RPMI7951 (cell line): ENCODE data around the gene ANKS1B. TPM values are rescaled to one million over a fixed set of nuclear protein-coding genes. Genes with fewer than 3 reads are reported as not detected.

ENCODE experiments used
- DNase-seq: peaks from one replicate; pipeline ENCODE4 v3.0.0-alpha.2; 2012; ENCODE audit warnings: low read depth
- total RNA-seq: library from RNA; depleted of rRNA; stranded (reverse); fragments of >200 nt; shearing (Covaris generic); gene quantifications from 2 replicates; pipeline ENCODE4 v1.2.3, GENCODE V29; 2014

The ANKS1B gene
- total RNA-seq, 1 experiment from 2014 or later, result not detected

DNA sequence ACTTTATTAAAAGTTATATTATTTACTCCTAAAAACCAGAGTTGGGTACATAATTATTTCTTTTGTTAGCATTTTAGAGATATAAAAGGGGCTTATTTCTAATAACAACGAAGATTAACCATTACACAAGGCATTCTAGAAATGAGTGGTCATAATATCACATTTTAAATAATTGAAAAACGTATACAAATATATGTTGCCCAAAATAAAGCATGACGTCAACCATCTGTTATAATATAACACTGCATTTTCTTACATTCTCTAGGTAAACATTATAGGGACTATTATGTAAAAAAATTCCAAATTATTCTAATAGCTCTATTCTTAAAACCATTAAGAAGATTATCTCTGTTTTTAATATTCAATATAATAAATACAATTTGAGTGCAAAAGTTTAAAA lies 792.2 kb downstream of the ANKS1B start:
- DNase-seq, result no peak

DNA sequence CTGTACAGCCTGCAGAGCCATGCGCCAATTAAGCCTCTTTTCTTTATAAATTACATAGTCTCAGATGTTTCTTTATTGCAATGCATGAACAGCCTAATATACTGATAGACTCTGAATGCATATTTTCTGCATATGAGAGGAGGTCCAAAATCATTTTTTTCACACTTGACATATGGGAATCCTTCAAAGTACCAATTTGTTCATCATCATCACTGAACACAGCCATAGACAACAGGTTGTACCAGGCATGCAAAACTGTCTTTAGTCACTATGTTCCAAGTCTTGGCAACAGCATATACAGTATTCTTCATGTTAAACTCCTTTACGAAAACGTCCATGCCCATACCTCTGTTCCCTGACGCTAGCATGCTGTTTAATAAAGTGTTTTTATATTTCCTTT lies 807.9 kb downstream of the ANKS1B start:
- no peak for DNase-seq

DNA sequence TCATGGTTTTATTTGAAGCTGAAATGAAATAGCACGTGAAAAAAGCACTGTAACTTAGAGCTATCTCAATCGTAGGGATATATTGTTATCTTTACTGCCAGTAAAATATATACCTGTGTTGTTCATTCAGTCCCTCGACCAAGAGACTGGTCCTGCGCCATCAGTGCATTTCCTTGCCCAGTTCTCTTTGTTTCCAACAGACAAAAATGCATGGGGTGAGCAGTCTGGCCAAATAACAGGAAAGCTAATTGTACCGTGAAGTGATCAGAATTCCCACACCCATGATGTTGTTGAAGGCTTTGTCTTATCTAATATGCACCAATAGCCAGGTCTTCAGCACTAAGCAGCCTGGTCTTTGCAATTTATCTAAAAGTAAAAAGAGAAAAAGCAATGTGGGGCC lies 814.3 kb downstream of the ANKS1B start:
- DNase-seq, result no peak

DNA sequence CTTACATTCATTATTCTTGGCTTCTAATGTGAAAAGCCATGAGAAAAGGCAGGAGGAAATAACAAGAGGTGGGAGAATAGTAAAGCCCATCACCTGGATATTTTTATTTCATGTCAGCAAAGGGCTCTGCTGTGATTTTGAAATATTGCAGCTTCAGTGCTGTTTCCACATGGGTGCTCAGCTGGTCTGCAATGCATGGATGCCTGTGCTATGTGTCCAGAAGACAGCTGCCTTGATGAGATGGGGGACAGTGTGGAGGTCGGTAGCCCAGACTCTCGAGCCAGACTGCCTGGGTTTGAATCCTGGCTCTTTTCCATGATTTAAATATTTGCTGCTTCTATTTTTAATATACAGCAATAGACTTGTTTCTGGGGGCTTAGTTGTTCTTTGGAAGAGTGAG lies 814.7 kb downstream of the ANKS1B start:
- no peak for DNase-seq

DNA sequence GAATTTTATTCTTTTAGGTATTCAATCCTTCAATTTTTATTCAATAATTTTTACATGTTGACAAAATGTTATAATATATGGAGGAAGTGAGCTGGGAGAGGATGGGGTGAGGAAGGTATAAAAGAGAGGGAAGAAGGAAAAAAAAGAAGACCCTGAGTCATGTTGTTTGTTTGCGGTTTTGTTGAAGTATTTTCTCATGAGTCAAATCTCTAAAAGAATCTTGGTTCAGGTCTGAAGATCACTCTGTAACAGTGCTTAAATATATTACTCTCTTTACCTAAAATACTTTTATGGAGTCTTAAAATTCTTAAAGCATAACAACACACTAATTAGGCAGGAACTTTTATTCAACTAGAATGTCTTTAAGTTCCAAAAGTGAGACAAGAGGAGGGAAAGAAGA lies 826.8 kb downstream of the ANKS1B start:
- no peak for DNase-seq

DNA sequence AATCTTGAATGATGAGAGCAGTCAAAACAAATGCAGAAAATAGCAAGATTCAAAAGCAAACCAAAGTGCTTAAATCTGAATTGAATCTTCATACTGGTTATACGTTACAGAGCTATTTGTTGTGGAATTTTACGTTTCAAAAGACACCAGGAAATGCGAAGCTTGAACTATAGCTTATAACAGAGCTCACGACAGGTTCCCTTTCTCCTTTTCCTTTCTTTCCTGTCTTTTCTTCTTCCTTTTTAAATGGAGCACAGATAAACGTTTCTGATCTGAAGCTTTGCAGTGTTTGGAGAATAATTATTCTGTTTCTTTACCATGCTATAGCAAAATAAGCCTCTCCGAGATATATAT lies 829.8 kb downstream of the ANKS1B start:
- DNase-seq, result no peak

DNA sequence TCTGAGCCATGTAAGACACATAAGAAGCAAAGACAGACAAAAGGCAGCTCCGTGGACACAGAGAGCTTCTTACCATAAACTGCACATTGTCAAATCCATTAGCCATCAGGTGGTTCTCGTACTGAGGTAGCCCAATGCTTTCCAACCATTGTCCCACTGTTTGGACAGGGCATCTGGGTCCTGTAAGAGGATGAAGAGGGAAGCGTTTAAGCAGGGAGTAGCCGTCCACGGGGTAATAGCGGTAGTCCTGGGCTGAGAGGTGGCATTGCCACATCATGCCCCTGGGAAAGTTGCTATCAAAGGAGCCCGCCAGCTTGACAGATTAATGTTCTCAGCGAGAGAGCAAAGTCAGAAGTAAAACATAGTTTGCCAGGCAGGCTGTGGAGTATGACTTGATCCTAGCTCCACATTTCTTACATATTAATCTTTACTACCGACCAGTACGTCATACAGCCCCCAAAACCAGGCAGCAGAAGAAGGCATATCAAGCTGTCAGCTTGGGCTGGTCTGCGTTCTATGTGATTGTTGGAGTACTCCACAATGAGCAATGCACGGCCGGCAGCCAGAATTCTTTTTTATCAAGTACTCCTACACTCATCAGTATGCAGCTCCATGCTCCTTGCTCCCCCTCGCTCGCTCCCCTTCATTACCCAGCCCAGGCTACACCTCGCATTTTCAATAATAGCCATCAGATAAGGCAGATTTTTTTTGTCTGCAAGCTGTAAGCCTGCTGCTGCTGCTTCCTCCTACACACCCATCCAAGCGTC lies 830.3 kb downstream of the ANKS1B start:
- no peak for DNase-seq

DNA sequence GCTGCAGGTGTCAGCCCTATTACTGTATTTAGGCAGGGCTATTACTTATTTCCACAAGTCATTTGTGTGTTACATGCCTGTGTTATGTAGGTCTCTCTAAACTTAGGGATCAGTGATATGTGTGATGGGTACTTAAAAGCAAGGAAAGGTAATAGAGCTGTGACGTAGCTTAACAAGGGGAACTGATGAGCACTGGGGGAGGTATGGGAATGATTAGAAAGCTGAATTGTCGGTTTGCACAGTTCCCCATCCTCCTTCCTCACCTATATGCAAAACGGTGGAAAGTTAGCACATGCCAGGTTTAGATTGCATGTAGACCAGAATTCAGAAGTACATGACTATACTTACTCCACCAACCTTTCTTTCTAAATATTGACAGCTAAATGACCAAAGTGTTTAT lies 831.4 kb downstream of the ANKS1B start:
- no peak for DNase-seq

DNA sequence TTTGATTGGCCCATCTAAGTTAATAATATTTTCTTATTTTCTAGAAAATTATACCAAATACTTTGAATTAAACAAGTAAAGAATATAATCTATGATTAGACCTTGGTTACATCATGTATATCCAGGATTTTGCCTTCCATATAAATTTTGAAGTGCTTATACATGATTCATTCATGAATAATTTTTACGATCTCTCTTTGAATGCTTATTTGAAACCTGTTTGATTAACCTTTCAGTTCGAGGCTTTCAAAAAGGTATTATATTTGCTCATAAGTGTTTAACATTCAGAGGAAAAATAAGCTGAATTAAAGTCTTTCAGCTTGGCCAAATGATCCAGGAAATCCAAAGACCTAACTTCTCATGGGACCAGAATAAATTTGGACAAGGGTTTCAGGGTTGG lies 832.4 kb downstream of the ANKS1B start:
- no peak for DNase-seq

DNA sequence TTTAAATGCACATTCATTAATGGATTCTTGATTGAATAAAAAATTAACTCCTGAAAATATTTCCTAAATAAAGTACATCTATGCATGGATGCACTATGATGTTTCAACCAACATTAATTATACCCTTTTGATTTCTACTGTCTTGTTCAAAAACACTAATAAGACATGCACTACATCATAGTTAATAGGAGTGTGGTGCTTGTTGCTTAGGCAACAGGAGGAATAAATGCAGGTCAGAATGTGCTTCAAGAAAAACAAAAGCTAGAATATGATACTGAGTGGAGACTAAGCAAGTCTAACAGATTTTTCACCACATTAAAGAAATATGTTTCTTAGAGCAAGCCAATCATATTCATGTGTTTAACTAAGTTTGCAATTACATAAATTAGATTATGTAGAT lies 833.0 kb downstream of the ANKS1B start:
- DNase-seq, result no peak

DNA sequence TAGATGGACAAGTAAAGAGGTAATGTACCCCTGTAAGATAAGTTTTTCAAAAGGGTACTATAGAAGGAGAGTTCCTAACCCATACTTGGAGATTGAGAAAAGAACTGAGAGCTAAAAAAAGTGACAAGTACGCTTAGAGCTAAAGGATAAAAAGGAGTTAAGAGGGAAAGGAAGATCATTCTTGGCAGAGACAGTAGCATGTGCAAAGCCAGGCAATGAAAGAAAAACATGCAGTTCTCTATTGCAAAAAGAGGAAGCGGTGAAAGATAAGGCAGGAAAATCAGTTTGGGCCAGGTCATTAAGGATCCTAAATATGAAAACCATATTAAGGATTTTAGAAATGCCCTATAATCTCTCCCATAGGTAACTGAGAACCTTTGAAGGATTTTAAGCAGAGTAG lies 837.6 kb downstream of the ANKS1B start:
- no peak for DNase-seq

DNA sequence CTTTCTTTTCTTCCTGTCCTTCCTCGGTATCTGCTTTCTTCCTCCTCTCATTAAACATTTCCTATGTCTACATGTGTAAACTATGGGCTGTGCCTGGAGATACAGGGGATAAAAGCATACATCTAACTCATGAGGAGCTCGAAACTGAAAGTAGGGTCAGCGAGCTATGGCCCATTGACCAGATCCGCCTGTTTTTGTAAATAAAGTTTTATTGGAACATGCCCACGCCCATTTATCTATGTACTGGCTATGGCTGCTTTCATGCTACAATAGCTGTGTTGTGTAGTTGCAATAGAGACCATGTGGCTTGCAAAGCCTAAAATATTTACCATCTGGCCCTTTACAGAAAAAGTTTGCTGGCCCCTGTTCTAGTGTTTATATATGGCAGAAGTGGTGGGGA lies 838.0 kb downstream of the ANKS1B start:
- DNase-seq, result no peak

DNA sequence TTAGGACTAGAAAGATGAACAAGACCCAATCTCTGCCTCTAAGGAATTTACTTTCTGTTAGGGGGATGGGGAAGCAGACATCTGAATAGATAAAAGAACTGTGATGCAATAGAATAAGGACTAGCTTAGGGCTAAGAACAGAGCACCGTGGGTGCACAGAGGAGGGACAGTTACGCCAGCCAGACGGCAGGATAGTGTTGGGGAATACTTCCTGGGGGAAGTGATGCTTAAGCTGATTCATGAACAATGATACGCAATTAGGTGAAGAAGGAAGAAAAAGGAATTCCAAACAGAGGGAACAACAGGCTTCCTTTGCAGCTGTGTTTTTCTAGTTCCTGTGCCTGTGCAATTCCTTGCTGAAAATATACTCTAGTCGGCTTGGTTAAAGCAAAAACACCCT lies 838.6 kb downstream of the ANKS1B start:
- DNase-seq, result no peak

DNA sequence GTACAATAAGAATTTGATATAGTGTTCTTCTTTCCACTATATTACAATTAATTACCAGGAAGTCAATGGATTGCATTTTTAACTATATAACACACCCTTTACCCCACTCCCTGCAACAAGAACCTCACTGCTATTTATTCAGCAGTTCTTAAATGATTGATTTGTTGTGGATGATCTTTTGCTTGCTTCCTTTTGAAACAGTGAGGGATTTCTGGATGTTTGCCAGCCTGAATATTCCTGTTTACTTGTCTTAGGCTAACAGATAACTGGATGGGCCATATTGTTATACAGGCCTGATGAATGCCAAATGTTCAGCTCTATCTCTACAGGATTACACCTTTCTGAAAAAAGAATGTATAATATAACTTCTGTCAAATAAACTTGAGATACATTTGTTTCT lies 842.1 kb downstream of the ANKS1B start:
- no peak for DNase-seq

DNA sequence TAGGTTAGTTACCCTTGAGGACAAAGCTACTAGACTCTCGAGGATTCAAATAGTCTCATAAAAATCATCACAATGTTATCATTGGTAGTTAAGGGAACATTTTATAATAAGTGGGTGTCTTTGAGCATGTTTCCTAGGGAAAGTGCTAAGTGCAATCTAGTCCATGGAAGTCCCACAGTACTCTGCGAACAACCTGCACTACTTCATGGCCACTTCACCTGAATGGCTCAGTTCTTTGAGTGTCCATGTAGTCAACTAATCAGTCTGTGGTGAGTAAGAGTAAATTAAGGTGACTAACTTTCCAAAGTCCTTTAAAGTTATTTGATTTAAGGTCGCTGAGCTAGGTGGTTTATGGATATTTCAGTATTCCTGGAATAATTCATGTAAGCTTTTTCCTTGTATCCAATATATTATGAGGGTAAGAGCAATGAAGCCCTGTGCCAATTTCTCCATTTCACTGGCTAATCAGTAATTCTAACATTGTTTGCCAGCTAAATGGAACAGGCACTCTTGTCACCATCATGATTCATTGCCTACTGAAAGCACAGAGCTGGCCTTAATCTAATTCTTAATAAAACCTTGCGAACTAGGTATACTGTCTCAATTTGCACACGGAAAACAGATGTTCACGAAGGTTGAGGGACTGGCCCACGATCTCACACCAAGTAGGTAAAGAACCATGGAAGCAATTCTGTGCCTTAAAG lies 844.6 kb downstream of the ANKS1B start:
- no peak for DNase-seq

DNA sequence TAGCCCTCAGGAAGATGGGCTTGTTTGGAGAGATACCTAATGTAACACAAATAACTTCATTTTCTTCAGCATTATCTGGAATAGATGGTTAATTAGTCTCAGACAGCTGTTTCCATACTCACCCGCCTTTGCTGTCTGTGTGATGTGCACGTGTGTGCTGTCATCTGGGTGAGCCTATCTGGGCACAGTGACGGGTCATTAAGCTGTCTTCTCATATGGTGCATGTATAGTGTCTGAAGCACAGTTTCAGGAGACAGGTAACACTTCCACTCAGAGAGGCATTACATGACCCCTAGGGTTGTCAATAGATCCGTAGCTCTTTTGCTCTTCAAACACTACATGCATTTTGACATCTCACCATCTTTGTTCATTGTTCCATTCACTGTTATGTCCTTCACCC lies 846.3 kb downstream of the ANKS1B start:
- DNase-seq, result no peak

DNA sequence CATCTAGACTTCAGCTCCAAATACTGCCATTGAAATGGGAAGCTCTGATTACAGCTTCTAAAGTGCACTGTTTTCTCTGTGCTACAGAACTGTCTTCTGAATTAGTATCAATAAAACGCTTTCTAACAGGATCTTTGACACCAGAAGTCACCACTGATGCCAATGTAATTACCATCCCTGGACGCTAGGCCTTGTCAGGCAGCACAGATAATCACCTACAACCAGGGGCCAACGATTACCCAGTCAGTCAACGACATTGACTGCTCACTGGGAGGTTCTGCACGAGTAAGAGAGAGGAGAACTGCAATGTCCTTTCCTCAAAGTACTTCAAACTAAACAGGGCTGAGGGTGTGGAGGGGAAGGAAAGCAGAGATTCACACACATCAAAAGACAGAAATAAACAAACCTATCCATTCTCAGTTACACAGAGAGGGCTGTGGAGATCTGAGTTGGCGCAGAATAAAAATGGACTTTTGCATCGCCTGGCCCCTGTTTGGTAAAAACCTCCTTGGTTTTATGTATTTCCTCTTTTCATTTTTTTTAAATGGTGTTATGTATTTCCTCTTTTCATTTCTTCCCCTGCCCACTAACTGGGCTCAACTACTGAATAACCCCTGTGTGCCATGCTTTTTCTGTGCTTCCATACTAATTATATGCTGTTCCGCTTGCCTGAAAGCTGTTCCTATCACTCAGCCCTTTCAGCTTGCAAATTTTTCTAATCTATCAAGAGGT lies 847.4 kb downstream of the ANKS1B start:
- DNase-seq, result no peak

DNA sequence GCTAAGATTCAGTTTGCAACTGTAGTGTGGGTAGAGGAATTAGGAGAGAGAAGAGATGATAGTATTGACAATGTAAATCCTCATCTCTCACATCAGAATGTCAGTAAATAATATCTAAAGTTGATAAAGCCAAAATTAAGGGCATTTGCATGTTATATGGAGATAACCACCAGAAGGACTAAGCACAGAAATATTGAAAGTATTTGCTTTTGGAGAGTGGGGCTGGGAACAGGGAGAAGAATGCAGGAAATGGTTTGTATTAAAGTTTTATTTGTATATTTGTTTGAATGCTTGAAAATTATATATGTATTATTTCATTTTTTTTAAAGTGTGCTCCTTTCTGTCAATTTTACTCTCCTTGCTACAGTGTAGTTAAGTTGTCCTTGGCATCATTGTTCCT lies 848.2 kb downstream of the ANKS1B start:
- no peak for DNase-seq

DNA sequence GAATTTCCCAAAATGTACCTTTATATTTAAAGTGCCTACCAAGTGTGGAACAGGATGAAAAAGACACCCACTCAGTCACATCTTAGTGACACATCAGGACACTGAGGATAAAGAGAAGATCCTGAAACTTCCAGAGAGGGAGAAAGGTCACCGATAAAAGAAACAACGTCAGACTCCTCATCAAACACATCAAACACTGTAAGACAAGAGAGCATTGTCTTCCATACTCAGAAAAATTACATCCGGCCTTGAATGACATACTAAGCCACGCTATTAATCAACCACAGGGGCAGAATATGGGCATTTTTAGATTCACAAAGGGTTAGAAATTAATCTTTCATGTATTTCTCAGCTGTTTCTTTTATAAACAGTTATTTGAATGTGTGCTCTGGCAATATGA lies 849.4 kb downstream of the ANKS1B start:
- no peak for DNase-seq

DNA sequence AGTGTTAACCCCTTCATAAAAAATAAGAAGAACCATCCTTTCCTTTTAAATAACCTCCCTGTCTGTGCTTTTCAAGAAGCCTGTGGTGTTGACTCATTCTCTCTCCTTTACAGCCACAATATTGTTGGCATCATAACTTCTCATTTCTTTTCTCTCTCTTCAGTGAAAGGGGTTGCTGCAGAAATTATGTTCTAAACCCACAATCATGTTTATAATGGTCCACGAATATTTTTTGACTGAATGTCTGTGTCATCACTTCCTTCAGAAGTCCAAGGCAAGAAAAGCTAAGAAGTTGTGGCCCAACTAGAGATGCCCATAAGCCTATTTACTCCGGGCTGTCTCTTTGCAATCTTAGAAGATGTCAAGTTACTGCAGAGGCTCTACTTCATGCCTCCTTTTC lies 851.3 kb downstream of the ANKS1B start:
- DNase-seq, result no peak

DNA sequence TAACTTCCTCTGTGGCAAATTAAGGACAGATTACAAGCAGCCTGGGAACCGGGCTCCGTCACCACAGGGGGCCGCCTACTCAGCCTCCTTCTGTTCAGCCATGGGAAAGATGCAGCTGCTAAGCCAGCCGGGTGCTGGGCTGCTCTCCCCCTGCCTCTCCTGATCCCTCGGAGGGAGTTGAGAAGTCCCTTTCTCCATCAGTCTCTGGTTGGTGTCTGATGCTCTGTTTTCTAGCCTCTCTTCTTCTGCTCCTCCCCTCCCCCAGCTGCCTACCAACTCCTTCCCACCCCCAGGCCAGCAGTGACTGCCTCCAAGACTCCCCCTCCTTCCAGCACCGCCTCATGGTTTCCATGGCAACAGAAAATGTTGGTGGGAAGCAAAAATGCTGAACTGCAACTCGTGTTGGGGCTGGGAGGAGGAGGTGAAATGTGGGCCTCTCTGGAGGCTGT lies 853.0 kb downstream of the ANKS1B start:
- DNase-seq, result no peak

DNA sequence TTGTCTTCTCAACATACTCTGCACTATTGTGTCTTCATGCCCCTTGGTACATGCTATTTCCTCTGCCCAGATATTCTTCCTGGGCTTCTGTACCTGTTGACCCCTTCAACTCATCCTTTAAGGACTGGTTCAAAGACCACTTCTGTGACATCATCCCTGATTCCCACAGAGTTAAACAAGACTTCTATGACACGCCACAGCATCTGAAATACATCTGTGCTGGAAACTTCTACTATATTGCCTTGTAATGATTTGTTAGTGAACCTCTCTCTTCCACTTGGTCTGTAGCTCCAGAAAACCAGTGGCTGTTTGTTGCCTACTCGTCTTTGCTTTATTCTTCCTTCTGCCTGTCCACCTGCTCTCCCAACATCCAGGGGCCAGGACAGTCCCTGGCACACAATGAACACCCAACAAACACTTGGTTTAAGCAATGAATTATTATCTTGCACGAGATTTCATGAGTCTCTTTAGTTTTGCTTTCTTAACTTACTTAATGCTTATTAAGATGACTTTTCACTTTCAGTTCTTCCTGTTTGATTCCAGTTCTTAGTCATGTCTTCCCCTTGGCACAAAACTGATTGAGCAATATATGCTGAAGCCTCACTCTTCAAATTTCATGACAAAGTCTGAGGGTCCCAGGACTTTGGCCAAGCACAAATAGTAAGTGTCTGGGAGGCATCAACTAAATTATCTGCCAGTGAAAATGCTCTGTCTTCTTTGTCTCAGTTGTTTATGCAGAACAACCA lies 853.8 kb downstream of the ANKS1B start:
- no peak for DNase-seq
